K562 (cell line): Measurements from ENCODE around the gene CERS4. TPM values are rescaled to one million over a fixed set of nuclear protein-coding genes. Genes with fewer than 3 reads are reported as not detected.
A peak's percentile ranks its signal among the peaks of the same experiment; 100 is the strongest.

ENCODE experiments used
- ARID3A ChIP-seq: IDR thresholded peaks from 2 replicates; pipeline ENCODE4 v1.6.1; 2012; ENCODE audit warnings: low read depth, low read length, improper control_type of control experiment, borderline replicate concordance
- BCLAF1 ChIP-seq, 2 experiments: fragments of 450-650 bp in 1 of 2; IDR thresholded peaks; 2 replicates each; pipeline ENCODE4 v1.6.1; 2011 to 2017; ENCODE audit warnings: low read depth in 2 of 2, antibody characterized with exemption in 1 of 2, borderline replicate concordance in 1 of 2, low read length in 1 of 2, mild to moderate bottlenecking in 1 of 2, mixed read lengths in 1 of 2; ENCODE audit not compliant: control insufficient read depth in 1 of 2
- CEBPG ChIP-seq, 3 experiments: fragments of 200-800 bp in 1 of 3; sonication (Bioruptor generic) in 1 of 3; sonication (generic) in 1 of 3; formaldehyde crosslinking in 1 of 3; IDR thresholded peaks in 2 of 3; conservative IDR thresholded peaks in 1 of 3; 2 replicates each; pipeline versions ENCODE4 v1.6.1 to v1.8.0; 2016 to 2022; ENCODE audit warnings: missing compliant biosample characterization in 2 of 3, missing genetic modification characterization in 2 of 3, mild to moderate bottlenecking in 1 of 3, missing genetic modification reagents in 1 of 3
- EHMT2 ChIP-seq: fragments of 450-650 bp; IDR thresholded peaks from 2 replicates; pipeline ENCODE4 v1.6.1; 2018; ENCODE audit warnings: antibody characterized with exemption
- ETV5 ChIP-seq: sonication (generic); formaldehyde crosslinking; IDR thresholded peaks from 2 replicates; pipeline ENCODE4 v1.4.0; 2020; ENCODE audit warnings: low read depth, mild to moderate bottlenecking, missing genetic modification reagents
- HCFC1 ChIP-seq: IDR thresholded peaks from 2 replicates; pipeline ENCODE4 v1.6.1; 2012; ENCODE audit warnings: low read depth, low read length, improper control_type of control experiment
- HDAC6 ChIP-seq: IDR thresholded peaks from 2 replicates; pipeline ENCODE4 v1.6.1; 2012; ENCODE audit warnings: low read depth, mild to moderate bottlenecking, control low read depth, inconsistent platforms, low read length, moderate library complexity
- HEY1 ChIP-seq: fragments of 250-450 bp; sonication (Bioruptor Pico); IDR thresholded peaks from 2 replicates; pipeline ENCODE4 v1.5.0; 2020; ENCODE audit warnings: mild to moderate bottlenecking, moderate library complexity, borderline replicate concordance
- KDM1A ChIP-seq, 2 experiments: fragments of 450-650 bp; IDR thresholded peaks; 2 replicates each; pipeline ENCODE4 v1.6.1; 2016; ENCODE audit warnings: mild to moderate bottlenecking in 2 of 2
- LEF1 ChIP-seq: fragments of 450-650 bp; IDR thresholded peaks from 2 replicates; pipeline ENCODE4 v1.6.1; 2016; ENCODE audit warnings: mild to moderate bottlenecking
- MXI1 ChIP-seq: IDR thresholded peaks from 2 replicates; pipeline ENCODE4 v1.6.1; 2011; ENCODE audit warnings: low read depth, mild to moderate bottlenecking, improper control_type of control experiment, low read length
- RFX1 ChIP-seq: fragments of 450-650 bp; IDR thresholded peaks from 2 replicates; pipeline ENCODE4 v1.6.1; 2016; ENCODE audit warnings: mild to moderate bottlenecking, moderate library complexity
- STAT5A ChIP-seq: IDR thresholded peaks from 2 replicates; pipeline ENCODE4 v1.6.1; 2012; ENCODE audit warnings: low read length, inconsistent platforms, borderline replicate concordance
- THRAP3 ChIP-seq: fragments of 450-650 bp; IDR thresholded peaks from 2 replicates; pipeline ENCODE4 v1.6.1; 2016; ENCODE audit warnings: mild to moderate bottlenecking, inconsistent platforms, borderline replicate concordance
- VEZF1 ChIP-seq: fragments of 200-800 bp; sonication (Bioruptor generic); IDR thresholded peaks from 2 replicates; pipeline ENCODE4 v1.6.1; 2017; ENCODE audit warnings: missing genetic modification characterization, missing compliant biosample characterization
- ZC3H8 ChIP-seq: fragments of 450-650 bp; IDR thresholded peaks from 2 replicates; pipeline ENCODE4 v1.6.1; 2017
- polyA plus RNA-seq, 8 experiments: library from polyadenylated mRNA; depleted of rRNA in 4 of 8; stranded (reverse) in 5 of 8; unstranded in 3 of 8; fragments of >200 nt; fragmentation: Nextera tagmentation in 2 of 8; fragmentation: Illumina TruSeq in 1 of 8; extraction: Ambion mirVana in 2 of 8; extraction: Trizol in 1 of 8; gene quantifications; 2 replicates each; pipeline versions ENCODE4 v1.2.1 to v1.2.3, GENCODE V29; 2011 to 2014; ENCODE audit warnings: inconsistent platforms in 1 of 8, missing spikeins in 1 of 8
- total RNA-seq, 7 experiments: library from RNA; depleted of rRNA in 6 of 7; stranded (reverse); fragments of >200 nt in 6 of 7; fragmentation: Illumina TruSeq in 2 of 7; extraction: Trizol in 2 of 7; gene quantifications; 2 replicates each; pipeline versions ENCODE4 v1.2.1 to v1.2.3, GENCODE V29; 2011 to 2021; ENCODE audit warnings: low replicate concordance in 1 of 7
- TF ChIP-seq, protein P1 (sequence below): fragments of 450-650 bp; formaldehyde crosslinking; IDR thresholded peaks from 2 replicates; pipeline ENCODE4 v1.4.0; 2020; ENCODE audit warnings: mild to moderate bottlenecking, moderate library complexity

CERS4 gene
- total and polyA plus RNA-seq, 9 of the 15 experiments (the other 6 are each of a cell fraction or from before 2014, with no cell fraction given): 0.14 to 4.4 (median 2.9) TPM; not detected in 1

DNA sequence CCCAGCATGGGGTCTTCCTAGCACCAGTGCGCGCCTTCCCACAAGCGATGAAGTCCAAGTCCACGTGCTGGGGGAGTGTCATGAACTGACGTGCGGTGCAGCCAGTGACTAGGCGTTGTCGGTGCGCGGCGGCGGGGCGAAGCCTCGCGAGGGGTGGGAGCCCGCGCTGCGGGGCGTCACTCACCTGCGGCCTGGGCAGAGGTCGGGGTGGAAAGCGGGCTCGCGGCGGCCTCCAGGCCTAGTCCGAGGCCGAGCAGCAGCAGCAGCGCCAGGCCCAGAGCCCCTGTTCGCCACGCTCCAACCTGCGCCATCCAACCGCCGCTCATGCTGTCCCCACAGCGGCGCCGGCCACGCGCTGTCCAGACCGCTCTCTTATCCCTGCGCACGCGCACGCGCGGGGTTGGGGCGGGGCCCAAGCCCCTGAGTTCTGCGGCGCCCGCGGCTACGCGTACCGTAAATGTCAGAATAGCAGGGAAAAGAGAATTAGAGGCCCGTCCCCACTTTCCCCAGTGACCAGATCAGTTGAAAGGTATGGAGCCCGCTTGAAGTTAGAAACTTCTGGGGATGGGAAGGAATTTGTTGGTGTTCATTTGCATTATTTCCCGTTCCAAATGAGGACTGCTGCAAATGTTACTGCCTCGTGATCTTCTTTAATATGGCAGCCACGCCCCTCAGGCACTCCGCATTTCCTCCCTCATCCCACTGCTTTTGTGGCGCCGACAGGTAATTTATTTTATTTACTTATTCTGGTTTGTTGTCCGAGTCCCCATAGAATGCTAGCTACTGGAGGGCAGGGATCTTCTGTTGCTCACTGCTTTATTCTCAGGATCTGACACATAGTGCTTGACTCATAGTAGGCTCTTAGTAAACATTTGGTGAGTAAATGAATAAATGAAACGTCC is 99.0 kb downstream of the CERS4 start, which contains the start of gene CD320 (continued):
- TF ChIP-seq BCLAF1 (IDR thresholded peaks at IDR 0.05; ENCODE audit: borderline replicate concordance in 1 of 2, control insufficient read depth in 1 of 2, low read depth in 2 of 2, low read length in 1 of 2) (no peak), STAT5A (no peak), THRAP3 (no peak), VEZF1 (CRISPR knock-in tag) (peak; percentile 87), CEBPG (CRISPR knock-in tag; IDR thresholded peaks at IDR 0.05) (no peak), CEBPG (tag; conservative IDR thresholded peaks at IDR 0.05 in 1 of 2, IDR thresholded peaks at IDR 0.05 in 1 of 2) (no peak), ETV5 (CRISPR knock-in tag) (peak; percentile 51; the same call in 1 of the 2 replicates), HCFC1 (no peak), EHMT2 (no peak), HEY1 (CRISPR knock-in tag) (0 out of 2 replicates have a peak, but pooled peaks have one; percentile 4), HDAC6 (no peak), RFX1 (no peak), KDM1A (IDR thresholded peaks at IDR 0.05) (no peak), ARID3A (no peak), LEF1 (no peak), MXI1 (peak; percentile 92), ZC3H8 (no peak)
- TF ChIP-seq, protein P1, sequence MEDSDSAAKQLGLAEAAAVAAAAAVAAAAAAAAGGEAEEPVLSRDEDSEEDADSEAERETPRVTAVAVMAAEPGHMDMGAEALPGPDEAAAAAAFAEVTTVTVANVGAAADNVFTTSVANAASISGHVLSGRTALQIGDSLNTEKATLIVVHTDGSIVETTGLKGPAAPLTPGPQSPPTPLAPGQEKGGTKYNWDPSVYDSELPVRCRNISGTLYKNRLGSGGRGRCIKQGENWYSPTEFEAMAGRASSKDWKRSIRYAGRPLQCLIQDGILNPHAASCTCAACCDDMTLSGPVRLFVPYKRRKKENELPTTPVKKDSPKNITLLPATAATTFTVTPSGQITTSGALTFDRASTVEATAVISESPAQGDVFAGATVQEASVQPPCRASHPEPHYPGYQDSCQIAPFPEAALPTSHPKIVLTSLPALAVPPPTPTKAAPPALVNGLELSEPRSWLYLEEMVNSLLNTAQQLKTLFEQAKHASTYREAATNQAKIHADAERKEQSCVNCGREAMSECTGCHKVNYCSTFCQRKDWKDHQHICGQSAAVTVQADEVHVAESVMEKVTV (CRISPR knock-in tag): no peak
